ENCODE measurements around the gene SF1.

SF1 gene

GRCh38 chr11:64722141-64723065 lies 55.9 kb downstream of the SF1 start:
- no peak for DNase-seq

- no peak for DNase-seq
Measured at GRCh38 chr11:64721359-64721699, 57.0 kb downstream of the SF1 start.

DNA sequence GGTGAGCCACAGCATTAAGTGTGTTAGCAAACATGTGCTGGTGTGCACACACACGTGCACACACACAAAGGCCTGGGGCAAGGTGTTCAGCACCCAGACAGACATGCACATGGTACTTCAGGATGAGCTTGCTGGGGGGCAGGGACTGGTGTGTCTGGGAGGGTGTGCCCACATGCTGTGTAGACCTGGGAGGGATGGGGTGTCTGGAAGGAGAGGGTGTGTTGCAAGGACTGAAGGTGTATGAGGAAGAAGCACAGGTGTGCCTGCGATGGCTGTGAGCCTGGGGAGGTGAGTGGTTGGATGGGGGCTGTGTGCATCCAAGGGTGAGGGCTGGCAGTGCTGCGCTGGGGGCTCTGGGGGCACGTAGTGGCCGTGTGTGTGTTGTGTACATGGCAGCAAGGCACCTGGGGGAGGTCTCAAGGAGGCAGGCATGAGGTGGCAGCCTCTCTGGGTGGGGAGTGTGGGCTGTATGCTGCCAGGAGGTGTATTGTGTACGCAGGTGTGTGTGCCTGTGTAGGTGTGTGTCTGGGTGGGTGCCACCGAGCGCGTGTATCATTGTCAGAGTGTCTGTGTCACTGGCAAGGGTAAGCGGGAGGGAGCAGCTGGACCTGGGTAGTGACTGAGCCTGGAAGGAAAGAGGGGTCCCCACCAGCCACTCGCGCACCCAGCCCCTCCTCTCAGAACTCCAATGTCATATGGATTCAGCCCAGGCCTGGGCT lies 57.5 kb downstream of the SF1 start:
- no peak for DNase-seq

DNA sequence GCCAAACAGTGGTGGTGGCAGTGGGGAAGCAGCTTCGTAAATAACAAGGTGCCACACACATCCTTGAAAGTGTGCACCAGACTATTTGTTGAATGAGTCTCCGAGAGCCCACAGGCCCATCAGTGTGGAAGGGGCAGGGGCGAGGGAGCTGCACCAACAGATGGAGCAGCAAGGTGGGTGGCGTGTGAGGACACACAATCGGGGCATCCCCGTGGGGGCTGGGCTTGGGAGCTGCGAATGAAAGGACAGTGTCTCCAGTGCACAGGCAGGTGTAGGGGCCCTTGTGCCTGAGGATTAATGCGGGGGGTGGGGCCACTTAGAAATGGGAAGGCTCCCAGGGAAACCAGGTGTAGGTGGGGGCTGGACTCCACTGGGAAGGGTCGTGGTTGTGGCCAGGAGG lies 58.2 kb downstream of the SF1 start:
- no peak for DNase-seq

DNA sequence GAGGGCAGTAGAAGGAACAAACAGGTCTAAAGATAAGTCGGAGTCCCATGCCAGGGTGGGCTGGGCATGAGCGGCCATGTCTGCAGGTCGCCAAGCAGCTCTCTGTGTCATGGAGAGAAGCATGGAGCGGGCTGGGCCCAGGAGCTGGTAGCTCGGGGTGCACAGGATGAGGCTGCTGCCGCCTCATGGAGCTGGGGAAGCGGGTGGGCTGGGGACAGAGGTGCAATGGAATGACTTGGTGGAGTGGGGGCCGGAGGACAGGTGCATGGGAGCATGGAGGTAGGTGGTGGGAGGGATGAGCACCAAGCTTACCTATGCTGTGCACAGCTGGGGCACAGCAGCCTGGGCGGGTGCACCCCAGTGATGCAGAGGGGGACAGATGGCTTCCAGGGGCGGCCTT lies 58.9 kb downstream of the SF1 start:
- DNase-seq = no peak

DNA sequence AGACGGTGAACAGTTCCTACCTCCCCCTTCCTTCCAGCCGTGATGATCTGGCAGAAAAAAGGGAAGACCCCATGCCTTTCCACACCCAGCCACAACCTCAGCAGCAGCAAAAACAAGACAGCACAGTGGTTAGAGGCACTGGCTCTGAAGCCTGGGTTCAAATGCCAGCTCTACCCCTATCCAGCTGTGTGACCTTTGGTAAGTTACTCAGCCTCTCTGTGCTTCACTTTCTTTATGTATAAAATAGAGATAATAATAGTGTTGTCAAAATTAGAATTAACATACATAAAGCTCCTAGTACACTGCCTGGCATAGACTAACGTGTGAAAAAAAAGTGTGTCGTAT lies 59.6 kb downstream of the SF1 start:
- no peak for DNase-seq

DNA sequence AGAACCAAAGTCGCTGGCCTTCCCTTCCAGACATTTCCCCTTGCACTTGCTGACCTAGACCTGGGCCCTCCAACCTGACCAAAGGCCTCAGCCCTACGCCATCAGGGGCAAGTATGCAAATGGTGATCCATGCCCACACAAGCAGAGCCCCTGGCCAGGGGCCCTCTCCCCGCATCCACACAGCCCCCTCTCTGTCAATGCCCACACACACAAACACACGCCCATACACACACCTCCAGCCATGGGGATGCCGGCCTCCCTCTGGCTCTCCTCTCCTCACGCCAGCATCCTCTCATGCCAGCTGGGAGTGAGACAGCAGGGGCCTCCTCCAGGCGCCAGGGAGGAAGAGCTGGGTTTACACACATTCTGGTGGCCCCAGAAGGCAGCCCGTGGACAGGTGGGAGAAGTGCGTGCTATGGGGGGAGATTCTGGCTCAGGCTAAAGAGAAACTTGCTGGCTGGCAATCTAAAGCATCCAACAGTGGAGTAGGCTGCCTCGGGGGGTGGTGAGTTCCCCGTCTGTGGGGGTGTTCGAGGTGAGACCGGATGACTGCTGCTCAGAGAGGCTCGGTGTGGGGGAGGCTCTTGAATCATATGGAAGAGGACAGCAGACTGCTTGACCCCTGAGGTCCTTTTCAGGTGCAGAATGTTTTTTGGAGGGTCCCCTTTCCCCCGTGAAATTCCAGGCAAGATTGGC lies 60.1 kb downstream of the SF1 start:
- no peak for DNase-seq

DNA sequence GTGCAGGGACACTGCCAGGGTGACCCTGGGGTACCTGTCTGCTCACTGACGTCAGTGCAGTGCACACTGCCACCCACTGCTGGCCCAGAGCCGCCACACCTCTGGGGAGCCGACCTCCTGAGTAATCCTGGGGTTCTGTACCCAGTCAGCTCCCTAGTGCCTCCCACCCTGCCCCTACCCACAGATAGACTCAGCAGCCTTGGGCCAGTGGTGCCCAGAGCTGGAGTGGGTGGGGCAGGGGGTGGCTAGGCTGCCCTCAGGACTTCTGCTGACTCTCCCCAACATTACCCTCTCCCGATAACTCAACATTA lies 61.1 kb downstream of the SF1 start:
- DNase-seq = no peak

DNA sequence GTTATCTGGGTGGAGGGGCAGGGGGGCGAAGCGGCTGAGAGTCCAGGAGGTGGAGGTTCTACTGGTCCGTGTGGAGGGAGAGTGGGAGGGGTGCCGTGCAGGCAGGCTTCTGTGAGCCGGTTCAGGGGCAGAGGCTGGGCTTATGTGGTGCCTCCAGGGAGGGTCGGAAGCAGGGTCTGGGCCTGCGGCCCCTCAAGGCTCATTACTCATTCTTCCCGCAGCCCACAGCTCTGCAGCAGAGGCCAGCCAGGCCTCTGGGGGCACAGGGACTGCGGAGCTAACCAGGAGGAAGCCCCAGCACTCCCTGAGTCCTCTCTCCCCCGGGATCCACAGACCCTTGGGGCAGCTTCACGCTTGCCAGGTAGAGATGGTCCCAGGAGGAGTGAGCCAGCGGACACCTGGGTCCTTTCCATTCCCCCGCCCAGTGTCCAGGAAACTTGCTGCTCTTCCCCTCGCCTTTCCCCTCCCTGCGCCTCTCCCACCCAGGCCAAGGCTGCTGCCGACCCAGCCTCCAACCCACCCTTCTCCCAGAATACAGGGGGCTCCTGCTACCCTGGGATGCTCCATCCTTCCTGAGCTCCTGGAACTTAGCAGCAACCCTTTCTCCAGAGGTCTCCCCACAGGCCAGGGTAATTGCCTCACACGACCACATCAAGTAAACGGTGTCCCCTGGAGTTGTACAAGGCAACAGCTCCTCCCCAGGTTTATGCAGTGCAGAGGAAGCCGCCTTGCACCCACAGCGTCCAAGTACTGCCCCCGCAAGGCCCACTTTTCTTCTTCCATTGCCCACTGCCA lies 61.7 kb downstream of the SF1 start:
- no peak for DNase-seq

GRCh38 chr11:64715756-64716472 lies 62.4 kb downstream of the SF1 start:
- DNase-seq = no peak

- no peak for DNase-seq
Measured at GRCh38 chr11:64715110-64715509, 63.2 kb downstream of the SF1 start.

GRCh38 chr11:64714666-64715065 lies 63.7 kb downstream of the SF1 start:
- DNase-seq = no peak

Measured in NCI-H524 treated with DMSO at 0.1 percent for 48 hours (cell line).